IMR-90 (cell line): Measurements from ENCODE around the gene NCBP2L. TPM values are rescaled to one million over a fixed set of nuclear protein-coding genes. Genes with fewer than 3 reads are reported as not detected.

Experiments
- ATAC-seq: fragments of 200-7000 bp; cut with Tn5 transposase; 2 replicates; pipeline ENCODE4 v1.9.1; 2020; ENCODE audit warnings: low read depth, mild to moderate bottlenecking, moderate library complexity
- BruUV-seq: library from RNA; stranded (reverse); fragments of 400-500 nt; replicated peaks from 2 replicates; lab custom pipeline; 2021; lab: Mats Ljungman, UMichigan
- CTCF ChIA-PET: fragments of 300-600 bp; formaldehyde crosslinking; extraction: SDS; loops from one replicate; lab custom pipeline; 2021; ENCODE audit warnings: antibody characterized with exemption; lab: Yijun Ruan, JAX
- POLR2A ChIA-PET: fragments of 300-600 bp; sonication (Branson Sonifier 250); formaldehyde crosslinking; loops from one replicate; lab custom pipeline; 2022; ENCODE audit warnings: antibody characterized with exemption; ENCODE audit not compliant: unreplicated experiment; lab: Charles Lee
- DNase-seq: peaks from one replicate; pipeline ENCODE4 v3.0.0; 2013
- H2AFZ ChIP-seq: replicated peaks from 2 replicates; pipeline ENCODE3; 2013; ENCODE audit warnings: low read length, mild to moderate bottlenecking; ENCODE audit not compliant: poor library complexity
- H2AK5ac ChIP-seq: 2 replicates; pipeline ENCODE4 v1.6.1; 2013; ENCODE audit warnings: low read depth, low read length, inconsistent platforms
- H2AK9ac ChIP-seq: replicated peaks from 2 replicates; pipeline ENCODE3; 2013; ENCODE audit warnings: mild to moderate bottlenecking, low read depth, low read length, moderate library complexity; ENCODE audit not compliant: poor library complexity
- H2BK120ac ChIP-seq: 2 replicates; pipeline ENCODE4 v1.6.1; 2013; ENCODE audit warnings: low read depth, low read length, inconsistent platforms
- H2BK15ac ChIP-seq: 3 replicates; pipeline ENCODE4 v1.6.1; 2013; ENCODE audit warnings: low read depth, low read length, inconsistent platforms
- H2BK20ac ChIP-seq: 2 replicates; pipeline ENCODE4 v1.6.1; 2013; ENCODE audit warnings: low read depth, mild to moderate bottlenecking, inconsistent platforms, low read length, moderate library complexity
- H2BK5ac ChIP-seq: 2 replicates; pipeline ENCODE4 v1.6.1; 2013; ENCODE audit warnings: mild to moderate bottlenecking, low read depth, low read length, inconsistent platforms; ENCODE audit not compliant: poor library complexity, severe bottlenecking
- H3K14ac ChIP-seq: replicated peaks from 2 replicates; pipeline ENCODE4 v1.6.1; 2013; ENCODE audit warnings: low read depth, low read length, inconsistent platforms
- H3K18ac ChIP-seq: 2 replicates; pipeline ENCODE4 v1.6.1; 2013; ENCODE audit warnings: low read depth, low read length, control low read depth
- H3K23ac ChIP-seq: 2 replicates; pipeline ENCODE4 v1.6.1; 2013; ENCODE audit warnings: low read depth, low read length, inconsistent platforms
- H3K27ac ChIP-seq: 2 replicates; pipeline ENCODE4 v1.5.1; 2013; ENCODE audit warnings: mild to moderate bottlenecking, control low read depth, low read length; ENCODE audit not compliant: insufficient read depth
- H3K27me3 ChIP-seq: 2 replicates; pipeline ENCODE4 v1.6.1; 2013; ENCODE audit warnings: low read length; ENCODE audit not compliant: control insufficient read depth, insufficient read depth
- H3K36me3 ChIP-seq: 2 replicates; pipeline ENCODE4 v1.6.1; 2013; ENCODE audit warnings: low read length, mixed read lengths; ENCODE audit not compliant: control insufficient read depth, insufficient read depth
- H3K4ac ChIP-seq: 2 replicates; pipeline ENCODE4 v1.6.1; 2013; ENCODE audit warnings: low read depth, low read length, inconsistent platforms
- H3K4me1 ChIP-seq: 2 replicates; pipeline ENCODE4 v1.6.1; 2013; ENCODE audit warnings: low read length, mixed read lengths; ENCODE audit not compliant: control insufficient read depth, insufficient read depth
- H3K4me2 ChIP-seq: 2 replicates; pipeline ENCODE4 v1.6.1; 2013; ENCODE audit warnings: low read depth, mild to moderate bottlenecking, control low read depth, low read length, moderate library complexity
- H3K4me3 ChIP-seq: 2 replicates; pipeline ENCODE4 v1.5.1; 2013; ENCODE audit warnings: low read depth, mild to moderate bottlenecking, control low read depth, low read length, moderate library complexity; ENCODE audit not compliant: insufficient read depth
- H3K56ac ChIP-seq: 2 replicates; pipeline ENCODE4 v1.6.1; 2013; ENCODE audit warnings: low read length, inconsistent platforms; ENCODE audit not compliant: insufficient read depth; ENCODE audit errors: extremely low read depth
- H3K79me1 ChIP-seq, 2 experiments: 2 replicates each; pipeline ENCODE4 v1.6.1; 2013; ENCODE audit warnings: low read length in 2 of 2, inconsistent platforms in 1 of 2, low read depth in 1 of 2
- H3K9ac ChIP-seq: 2 replicates; pipeline ENCODE4 v1.6.1; 2013; ENCODE audit warnings: low read depth, low read length, control low read depth
- H3K9me1 ChIP-seq: 2 replicates; pipeline ENCODE4 v1.6.1; 2013; ENCODE audit warnings: low read length, inconsistent platforms; ENCODE audit not compliant: insufficient read depth
- H3K9me3 ChIP-seq: 2 replicates; pipeline ENCODE4 v1.6.1; 2013; ENCODE audit warnings: low read length; ENCODE audit not compliant: control insufficient read depth, insufficient read depth
- H4K20me1 ChIP-seq: 2 replicates; pipeline ENCODE4 v1.6.1; 2013; ENCODE audit warnings: low read length, inconsistent platforms; ENCODE audit not compliant: insufficient read depth
- H4K5ac ChIP-seq: 2 replicates; pipeline ENCODE4 v1.6.1; 2013; ENCODE audit warnings: mild to moderate bottlenecking, low read depth, low read length, control low read depth
- H4K8ac ChIP-seq, 2 experiments: 2 replicates each; pipeline ENCODE4 v1.6.1; 2013; ENCODE audit warnings: low read depth in 2 of 2, low read length in 2 of 2, control low read depth in 1 of 2, inconsistent platforms in 1 of 2
- H4K91ac ChIP-seq: 2 replicates; pipeline ENCODE4 v1.6.1; 2013; ENCODE audit warnings: low read depth, low read length, inconsistent platforms; ENCODE audit not compliant: insufficient read depth
- BHLHE40 ChIP-seq: fragments of 150-350 bp; IDR thresholded peaks from 2 replicates; pipeline ENCODE4 v1.6.1; 2016; ENCODE audit warnings: mild to moderate bottlenecking, low read depth, low read length
- CEBPB ChIP-seq: IDR thresholded peaks from 2 replicates; pipeline ENCODE4 v1.6.1; 2012; ENCODE audit warnings: low read depth, low read length, improper control_type of control experiment
- CHD1 ChIP-seq: IDR thresholded peaks from 2 replicates; pipeline ENCODE4 v1.6.1; 2012; ENCODE audit warnings: low read depth, low read length, improper control_type of control experiment
- CTCF ChIP-seq: conservative IDR thresholded peaks from 2 replicates; pipeline ENCODE4 v1.5.1; 2012; ENCODE audit warnings: mild to moderate bottlenecking, low read depth, low read length, improper control_type of control experiment
- ELK1 ChIP-seq: fragments of 150-350 bp; IDR thresholded peaks from 2 replicates; pipeline ENCODE4 v1.6.1; 2016; ENCODE audit warnings: low read depth, mild to moderate bottlenecking, low read length, moderate library complexity, borderline replicate concordance
- FOS ChIP-seq: fragments of 150-350 bp; IDR thresholded peaks from 2 replicates; pipeline ENCODE4 v1.6.1; 2016; ENCODE audit warnings: low read depth, low read length
- MAFK ChIP-seq: IDR thresholded peaks from 2 replicates; pipeline ENCODE4 v1.6.1; 2012; ENCODE audit warnings: low read depth, low read length, improper control_type of control experiment
- MAZ ChIP-seq: IDR thresholded peaks from 2 replicates; pipeline ENCODE4 v1.6.1; 2012; ENCODE audit warnings: low read depth, mild to moderate bottlenecking, low read length, improper control_type of control experiment, moderate library complexity, borderline replicate concordance
- MXI1 ChIP-seq: IDR thresholded peaks from 2 replicates; pipeline ENCODE4 v1.6.1; 2012; ENCODE audit warnings: low read depth, mild to moderate bottlenecking, low read length, moderate library complexity, borderline replicate concordance
- NFE2L2 ChIP-seq: fragments of 150-350 bp; IDR thresholded peaks from 2 replicates; pipeline ENCODE4 v1.6.1; 2016; ENCODE audit warnings: low read depth, mild to moderate bottlenecking, low read length
- POLR2A ChIP-seq: IDR thresholded peaks from 2 replicates; pipeline ENCODE4 v1.6.1; 2012; ENCODE audit warnings: mild to moderate bottlenecking, low read depth, low read length
- RAD21 ChIP-seq: IDR thresholded peaks from 2 replicates; pipeline ENCODE4 v1.6.1; 2012; ENCODE audit warnings: low read length, improper control_type of control experiment
- RCOR1 ChIP-seq: IDR thresholded peaks from 2 replicates; pipeline ENCODE4 v1.6.1; 2012; ENCODE audit warnings: mild to moderate bottlenecking, low read length, improper control_type of control experiment; ENCODE audit not compliant: insufficient replicate concordance
- RFX5 ChIP-seq: IDR thresholded peaks from 2 replicates; pipeline ENCODE4 v1.8.0; 2012; ENCODE audit warnings: low read depth, mild to moderate bottlenecking, low read length, moderate library complexity
- SMC3 ChIP-seq: fragments of 150-350 bp; IDR thresholded peaks from 2 replicates; pipeline ENCODE4 v1.6.1; 2016; ENCODE audit warnings: low read depth, mild to moderate bottlenecking, antibody characterized with exemption, low read length, moderate library complexity
- WGBS, 2 experiments: methylation state at CpG; one replicate each; pipeline versions ENCODE4 v1.1.5 to v1.1.7; 2013; ENCODE audit warnings: missing lambda C conversion rate in 2 of 2; ENCODE audit not compliant: insufficient read length in 1 of 2; ENCODE audit errors: extremely low coverage in 2 of 2; 5-methylcytosine and 5-hydroxymethylcytosine counted together
- dilution Hi-C: fragments of 300-500 bp; cut with HindIII; formaldehyde crosslinking; loops from one replicate; pipeline ENCODE4 v1.14.3; 2018; ENCODE audit warnings: low sequenced_read_pairs; ENCODE audit not compliant: unreplicated experiment
- in situ Hi-C: fragments of 300-500 bp; cut with MboI; formaldehyde crosslinking; loops from 3 replicates; pipeline ENCODE4 v1.14.3; 2019; ENCODE audit warnings: low sequenced_read_pairs, inconsistent platforms, mixed read lengths
- intact Hi-C: fragments of 100-400 bp; cut with micrococcal nuclease; formaldehyde crosslinking; loops from 2 replicates; pipeline ENCODE4 v1.10.0; 2022
- polyA plus RNA-seq, 3 experiments: library from polyadenylated mRNA; depleted of rRNA; stranded (reverse); fragments of >200 nt; gene quantifications; 2 replicates each; pipeline ENCODE4 v1.2.3, GENCODE V29; 2012; ENCODE audit warnings: low replicate concordance in 1 of 3
- total RNA-seq: library from RNA; depleted of rRNA; stranded (reverse); fragments of >200 nt; gene quantifications from 2 replicates; pipeline ENCODE4 v1.2.3, GENCODE V29; 2012
- TF ChIP-seq, protein P1 (sequence below): fragments of 150-350 bp; IDR thresholded peaks from 2 replicates; pipeline ENCODE4 v1.6.1; 2017; ENCODE audit warnings: mild to moderate bottlenecking, antibody characterized with exemption, low read length, low read depth

The NCBP2L gene
- total and polyA plus RNA-seq, 2 of the 4 experiments (the other 2 are of a cell fraction) = not detected

DNA sequence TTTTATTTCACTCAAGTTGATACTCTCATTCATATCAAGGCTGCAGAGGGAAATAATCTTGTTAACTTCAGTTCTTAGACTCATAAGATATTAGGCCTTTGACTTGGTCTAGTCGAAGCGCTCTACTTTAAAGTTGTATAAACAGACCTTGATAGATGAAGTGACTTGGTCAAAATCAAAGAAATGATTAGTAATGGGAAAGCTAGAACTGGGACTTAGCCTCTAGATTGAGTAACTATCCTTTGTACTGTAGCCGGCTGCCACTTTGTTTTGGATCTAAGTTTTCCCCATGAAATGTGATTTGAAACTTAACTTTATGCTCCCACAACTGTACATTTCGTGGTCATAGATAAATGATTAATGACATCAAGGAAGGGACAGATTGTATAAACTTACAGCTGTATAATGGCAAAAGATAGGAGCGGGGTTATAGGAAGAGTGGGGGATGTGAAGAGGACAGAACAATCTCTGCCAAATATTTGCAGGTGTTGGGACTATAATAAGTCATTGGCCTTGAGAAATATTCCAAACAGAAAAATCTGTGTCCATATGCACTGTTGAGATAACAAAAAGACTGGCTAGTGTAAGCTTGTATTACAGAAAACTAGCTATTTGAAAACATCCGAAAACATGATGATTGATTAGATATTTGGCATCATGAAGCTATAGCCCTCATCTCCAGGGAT lies 65.3 kb downstream of the NCBP2L start:
- BruUV-seq = no TSS peak
- intact Hi-C loops = no loop called here
- Histone ChIP-seq H3K36me3 (peaks cover 2% of the 10 kb centered on the region; the same call in 1 of the 2 replicates), H3K14ac (no peak overlapping the region), H3K79me1 (no peaks in the 10 kb centered on the region), H3K9me1 (no peaks in the 10 kb centered on the region), H3K9ac (no peak overlapping the region), H4K8ac (no peak overlapping the region), H2AFZ (no peak overlapping the region), H2AK5ac (no peak overlapping the region), H3K27me3 (peaks cover 9% of the 10 kb centered on the region), H3K56ac (no peak overlapping the region), H3K27ac (no peak overlapping the region), H2BK20ac (no peak overlapping the region), H3K18ac (no peak overlapping the region), H4K5ac (no peak overlapping the region), H3K23ac (no peak overlapping the region), H3K4me2 (no peak overlapping the region), H3K4me1 (no peaks in the 10 kb centered on the region), H2BK5ac (no peak overlapping the region), H3K9me3 (no peaks in the 10 kb centered on the region), H4K20me1 (no peaks in the 10 kb centered on the region), H2BK120ac (no peak overlapping the region), H3K4me3 (no peak overlapping the region), H2BK15ac (no peak overlapping the region), H3K4ac (no peak overlapping the region), H2AK9ac (no peak overlapping the region), H4K91ac (no peak overlapping the region)
- no peak for ATAC-seq
- ChIA-PET POLR2A (no interaction called here), CTCF (no interaction called here)
- TF ChIP-seq NFE2L2 (no peak), SMC3 (no peak), CTCF (no peak), RCOR1 (no peak), ELK1 (no peak), RFX5 (no peak), MXI1 (no peak), RAD21 (no peak), CHD1 (no peak), CEBPB (no peak), BHLHE40 (no peak), POLR2A (no peak), MAFK (no peak), MAZ (no peak), FOS (no peak)
- TF ChIP-seq, protein P1, sequence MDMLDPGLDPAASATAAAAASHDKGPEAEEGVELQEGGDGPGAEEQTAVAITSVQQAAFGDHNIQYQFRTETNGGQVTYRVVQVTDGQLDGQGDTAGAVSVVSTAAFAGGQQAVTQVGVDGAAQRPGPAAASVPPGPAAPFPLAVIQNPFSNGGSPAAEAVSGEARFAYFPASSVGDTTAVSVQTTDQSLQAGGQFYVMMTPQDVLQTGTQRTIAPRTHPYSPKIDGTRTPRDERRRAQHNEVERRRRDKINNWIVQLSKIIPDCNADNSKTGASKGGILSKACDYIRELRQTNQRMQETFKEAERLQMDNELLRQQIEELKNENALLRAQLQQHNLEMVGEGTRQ = no peak
- DNase-seq = no peak
- WGBS, 2 experiments = no CpG with 5 or more reads among the region's 6 CpGs
- dilution Hi-C loops = no loop called here
- in situ Hi-C loops = no loop called here
